ENCODE results near the gene TMEM138. TPM values are rescaled to one million over a fixed set of nuclear protein-coding genes. Genes with fewer than 3 reads are reported as not detected.

The TMEM138 gene
- total RNA-seq, 2 donors from 2014 or later, result 49.7 to 63.5 TPM

GRCh38 chr11:61352038-61352437 lies 10.1 kb upstream of the TMEM138 start:
- DNase-seq (ENCODE audit: low spot score), result no peak
- ATAC-seq (ENCODE audit: insufficient number of reproducible peaks, low FRiP score, low read depth), result no peak
- no peak for TF ChIP-seq CTCF (IDR thresholded peaks at IDR 0.05)
- Histone ChIP-seq H3K4me3 (no peak overlapping the region), H3K27me3 (replicated peaks; ENCODE audit: insufficient read depth) (no peaks in the 10 kb centered on the region), H3K36me3 (peaks cover 19% of the 10 kb centered on the region), H3K27ac (no peak overlapping the region), H3K4me1 (ENCODE audit: control insufficient read depth in 1 of 2, low read depth in 2 of 2) (no peaks in the 10 kb centered on the region), H3K9me3 (no peaks in the 10 kb centered on the region)

GRCh38 chr11:61353131-61354067 lies 8.8 kb upstream of the TMEM138 start:
- no peaks in the 10 kb centered on the region for H3K27me3 ChIP-seq (replicated peaks; ENCODE audit: insufficient read depth)
- no peaks in the 10 kb centered on the region for H3K9me3 ChIP-seq
- TF ChIP-seq CTCF (IDR thresholded peaks at IDR 0.05), result no peak
- ATAC-seq (ENCODE audit: insufficient number of reproducible peaks, low FRiP score, low read depth), result no peak
- no peaks in the 10 kb centered on the region for H3K4me1 ChIP-seq (ENCODE audit: control insufficient read depth in 1 of 2, low read depth in 2 of 2)
- DNase-seq (ENCODE audit: low spot score), result no peak
- peaks cover 19% of the 10 kb centered on the region for H3K36me3 ChIP-seq
- H3K4me3 ChIP-seq, result no peak overlapping the region
- H3K27ac ChIP-seq, result no peak overlapping the region

GRCh38 chr11:61354208-61354607 lies 8.0 kb upstream of the TMEM138 start:
- ATAC-seq (ENCODE audit: insufficient number of reproducible peaks, low FRiP score, low read depth) (no peak), DNase-seq (ENCODE audit: low spot score) (no peak)
- no peaks in the 10 kb centered on the region for H3K4me1 ChIP-seq (ENCODE audit: control insufficient read depth in 1 of 2, low read depth in 2 of 2)
- no peak overlapping the region for H3K4me3 ChIP-seq
- H3K36me3 ChIP-seq, result peaks cover 19% of the 10 kb centered on the region
- no peak for TF ChIP-seq CTCF (IDR thresholded peaks at IDR 0.05)
- no peaks in the 10 kb centered on the region for H3K27me3 ChIP-seq (replicated peaks; ENCODE audit: insufficient read depth)
- no peak overlapping the region for H3K27ac ChIP-seq
- no peaks in the 10 kb centered on the region for H3K9me3 ChIP-seq

- no peak overlapping the region for H3K4me3 ChIP-seq
Observed at GRCh38 chr11:61356706-61357105, 5.5 kb upstream of the TMEM138 start.

More at GRCh38 chr11:61356706-61357105, 5.5 kb upstream of the TMEM138 start:
- no peak for DNase-seq (ENCODE audit: low spot score)
- no peaks in the 10 kb centered on the region for H3K9me3 ChIP-seq
- H3K27ac ChIP-seq, result no peak overlapping the region
- no peak for TF ChIP-seq CTCF (IDR thresholded peaks at IDR 0.05)
- peaks cover 4% of the 10 kb centered on the region for H3K36me3 ChIP-seq
- ATAC-seq (ENCODE audit: insufficient number of reproducible peaks, low FRiP score, low read depth), result no peak
- no peaks in the 10 kb centered on the region for H3K27me3 ChIP-seq (replicated peaks; ENCODE audit: insufficient read depth)
- peaks cover 8 to 15% of the 10 kb centered on the region in 2 donors for H3K4me1 ChIP-seq (ENCODE audit: control insufficient read depth in 1 of 2, low read depth in 2 of 2)

All from thoracic aorta (tissue), 2 donors.